HCT116 (cell line): ENCODE measurements around the gene GJC1. TPM values are rescaled to one million over a fixed set of nuclear protein-coding genes. Genes with fewer than 3 reads are reported as not detected.

Experiments used
- ATAC-seq: fragments of 200-7000 bp; cut with Tn5 transposase; 2 replicates; pipeline ENCODE4 v1.9.1; 2020; ENCODE audit warnings: mild to moderate bottlenecking, moderate library complexity
- BruUV-seq: library from RNA; stranded (reverse); fragments of 400-500 nt; replicated peaks from 2 replicates; lab custom pipeline; 2021; lab: Mats Ljungman, UMichigan
- CTCF ChIA-PET: fragments of 300-600 bp; sonication (Branson Sonifier 250); formaldehyde crosslinking; loops from one replicate; lab custom pipeline; 2021; ENCODE audit warnings: antibody characterized with exemption; lab: Charles Lee
- POLR2A ChIA-PET: fragments of 300-600, 350-600 bp; sonication (Branson Sonifier 250); formaldehyde crosslinking; loops from one replicate; lab custom pipeline; 2021; ENCODE audit warnings: antibody characterized with exemption; lab: Charles Lee
- RAD21 ChIA-PET, 2 experiments: fragments of 300-600 bp; sonication (Branson Sonifier 250); formaldehyde crosslinking; loops; one replicate each; lab custom pipeline; 2023; ENCODE audit warnings: low total read pairs in 2 of 2; ENCODE audit not compliant: uncharacterized antibody in 2 of 2, unreplicated experiment in 2 of 2, low non-redundant PET in 1 of 2; lab: Charles Lee
- DNase-seq: peaks from one replicate; pipeline ENCODE4 v3.0.0-alpha.2; 2010; ENCODE audit warnings: low read depth, low spot score
- H2AFZ ChIP-seq: fragments of 200-600 bp; shearing (Covaris generic), sonication (generic); 2 replicates; pipeline ENCODE4 v1.6.1; 2017; ENCODE audit warnings: low read depth, mixed run types, mixed read lengths, antibody characterized with exemption, low read length; ENCODE audit not compliant: poor library complexity, severe bottlenecking
- H3K27ac ChIP-seq: 2 replicates; pipeline ENCODE4 v1.5.1; 2012; ENCODE audit warnings: low read depth, low read length
- H3K27me3 ChIP-seq: fragments of 200-600 bp; sonication (generic); 2 replicates; pipeline ENCODE4 v1.6.1; 2016; ENCODE audit warnings: mixed run types, low read length, mixed read lengths; ENCODE audit not compliant: insufficient read depth
- H3K36me3 ChIP-seq, 2 experiments: fragments of 200-500 bp in 1 of 2; fragments of 200-600 bp in 1 of 2; sonication (Bioruptor generic) in 1 of 2; sonication (generic) in 1 of 2; 2 replicates each; pipeline versions ENCODE4 v1.5.1 to v1.6.1; 2014 to 2016; ENCODE audit warnings: low read length in 2 of 2, inconsistent platforms in 1 of 2, mixed read lengths in 1 of 2, mixed run types in 1 of 2; ENCODE audit not compliant: insufficient read depth in 2 of 2, control insufficient read depth in 1 of 2
- H3K4me1 ChIP-seq, 2 experiments: fragments of 200-600 bp in 1 of 2; sonication (generic) in 1 of 2; 2 replicates each; pipeline versions ENCODE4 v1.5.1 to v1.6.1; 2012 to 2017; ENCODE audit warnings: low read length in 2 of 2, inconsistent platforms in 1 of 2, mild to moderate bottlenecking in 1 of 2, mixed read lengths in 1 of 2, mixed run types in 1 of 2, moderate library complexity in 1 of 2; ENCODE audit not compliant: insufficient read depth in 2 of 2, control insufficient read depth in 1 of 2
- H3K4me2 ChIP-seq: fragments of 200-600 bp; sonication (generic); 2 replicates; pipeline ENCODE4 v1.6.1; 2017; ENCODE audit warnings: mixed run types, low read length, mixed read lengths
- H3K4me3 ChIP-seq, 2 experiments: fragments of 200-600 bp in 1 of 2; sonication (generic) in 1 of 2; replicated peaks in 1 of 2; 2 replicates each; pipeline ENCODE4 v1.5.1; 2011 to 2016; ENCODE audit warnings: low read length in 2 of 2, control low read depth in 1 of 2, low read depth in 1 of 2, mild to moderate bottlenecking in 1 of 2, mixed read lengths in 1 of 2, mixed run types in 1 of 2
- H3K79me2 ChIP-seq: fragments of 200-600 bp; sonication (generic); 2 replicates; pipeline ENCODE4 v1.6.1; 2017; ENCODE audit warnings: mild to moderate bottlenecking, mixed run types, low read length, moderate library complexity, mixed read lengths; ENCODE audit not compliant: insufficient read depth
- H3K9ac ChIP-seq: fragments of 200-600 bp; sonication (generic); 2 replicates; pipeline ENCODE4 v1.6.1; 2016; ENCODE audit warnings: low read length, mixed read lengths
- H3K9me2 ChIP-seq: fragments of 200-600 bp; sonication (generic), shearing (Covaris generic); 2 replicates; pipeline ENCODE4 v1.6.1; 2017; ENCODE audit warnings: mixed run types, mild to moderate bottlenecking, moderate library complexity; ENCODE audit not compliant: insufficient read depth
- H3K9me3 ChIP-seq, 2 experiments: fragments of 200-500 bp in 1 of 2; fragments of 200-600 bp in 1 of 2; sonication (Bioruptor generic) in 1 of 2; sonication (generic) in 1 of 2; 2 replicates each; pipeline ENCODE4 v1.6.1; 2014 to 2017; ENCODE audit warnings: low read length in 2 of 2, mixed read lengths in 2 of 2, inconsistent platforms in 1 of 2, low read depth in 1 of 2, mild to moderate bottlenecking in 1 of 2, mixed run types in 1 of 2, moderate library complexity in 1 of 2; ENCODE audit not compliant: control insufficient read depth in 1 of 2, insufficient read depth in 1 of 2
- H4K20me1 ChIP-seq: fragments of 200-600 bp; sonication (generic), shearing (Covaris generic); 2 replicates; pipeline ENCODE4 v1.6.1; 2017; ENCODE audit warnings: mixed run types, mild to moderate bottlenecking, moderate library complexity; ENCODE audit not compliant: insufficient read depth
- CEBPB ChIP-seq: IDR thresholded peaks from 2 replicates; pipeline ENCODE4 v1.6.1; 2012; ENCODE audit warnings: low read depth
- EZH2phosphoT487 ChIP-seq: fragments of 200-600 bp; IDR thresholded peaks from 2 replicates; pipeline ENCODE4 v1.6.1; 2018; ENCODE audit warnings: antibody characterized with exemption, borderline replicate concordance
- JUND ChIP-seq: IDR thresholded peaks from 2 replicates; pipeline ENCODE4 v1.6.1; 2012
- RAD21 ChIP-seq: IDR thresholded peaks from 2 replicates; pipeline ENCODE4 v1.6.1; 2012; ENCODE audit warnings: low read depth, mild to moderate bottlenecking
- SIN3A ChIP-seq: IDR thresholded peaks from 2 replicates; pipeline ENCODE4 v1.6.1; 2012; ENCODE audit warnings: low read depth
- SP1 ChIP-seq: IDR thresholded peaks from 2 replicates; pipeline ENCODE4 v1.6.1; 2012; ENCODE audit warnings: low read depth
- TCF7L2 ChIP-seq: IDR thresholded peaks from 2 replicates; pipeline ENCODE4 v1.7.0; 2011; ENCODE audit warnings: borderline replicate concordance, inconsistent platforms; ENCODE audit not compliant: insufficient read depth, insufficient read length; ENCODE audit errors: extremely low read depth
- ZFX ChIP-seq: fragments of 450-650 bp; IDR thresholded peaks from 2 replicates; pipeline ENCODE4 v1.6.1; 2017
- intact Hi-C: fragments of 100-400 bp; cut with micrococcal nuclease; formaldehyde crosslinking; loops from 2 replicates; pipeline ENCODE4 v1.10.0; 2022
- total RNA-seq: library from RNA; stranded (reverse); gene quantifications from one replicate; pipeline ENCODE4 v1.2.1, GENCODE V29; 2021; ENCODE audit not compliant: unreplicated experiment
- TF ChIP-seq, protein P1 (sequence below): IDR thresholded peaks from 2 replicates; pipeline ENCODE4 v1.6.1; 2012

Gene GJC1
- total RNA-seq, 1 experiment from 2014 or later, result 62.4 TPM

DNA sequence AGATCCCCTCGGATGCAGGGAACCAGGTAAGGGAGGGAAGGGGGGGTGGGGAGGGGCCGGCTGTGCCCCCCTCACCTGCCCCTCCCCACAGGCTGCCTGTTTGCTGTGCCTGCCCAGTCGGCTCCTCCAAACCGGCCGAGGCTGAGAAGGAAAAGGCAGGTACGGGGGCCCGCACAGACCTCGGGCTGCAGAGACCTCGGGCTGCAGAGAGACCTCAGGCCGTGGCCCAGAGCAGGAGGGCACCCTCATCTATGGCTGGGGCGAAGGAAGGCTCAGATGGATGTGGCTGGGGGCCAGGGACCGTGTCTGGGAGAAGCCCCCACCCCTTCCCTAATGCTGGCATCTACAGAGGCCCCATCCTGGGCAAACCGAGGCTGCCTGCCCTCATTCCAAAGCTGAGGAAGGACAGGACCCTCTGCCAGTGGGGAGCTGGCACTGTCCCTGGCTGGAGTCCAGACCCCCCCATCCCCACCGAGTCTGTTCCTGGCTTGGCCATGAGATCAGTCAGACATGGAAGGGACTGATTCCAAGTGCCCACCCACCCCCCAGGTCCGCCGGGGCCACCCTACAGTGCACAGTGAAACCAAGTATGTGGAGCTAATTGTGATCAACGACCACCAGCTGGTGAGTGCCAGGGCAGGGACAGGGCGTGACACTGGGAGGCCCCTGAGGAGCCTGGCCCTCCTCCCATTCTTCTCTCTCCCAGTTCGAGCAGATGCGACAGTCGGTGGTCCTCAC lies 57.6 kb downstream of the GJC1 start:
- ATAC-seq (no peak), DNase-seq (no peak)
- ChIA-PET CTCF (interaction anchor here (2.3 kb wide), 1 partner anchor 93 kb away, joined by 5 read pairs; no protein-coding TSS in a partner anchor), RAD21 (no interaction called here), POLR2A (no interaction called here)
- no peak overlapping the region for H3K4me2 ChIP-seq
- H3K9me2 ChIP-seq, result no peaks in the 10 kb centered on the region
- H3K27ac ChIP-seq, result no peak overlapping the region
- H3K4me1 ChIP-seq, result peaks cover 0 to 17% of the 10 kb centered on the region in 2 experiments; a peak in 3 of 4 replicates
- H3K79me2 ChIP-seq, result no peaks in the 10 kb centered on the region
- no peaks in the 10 kb centered on the region for H3K36me3 ChIP-seq
- no TSS peak for BruUV-seq
- H4K20me1 ChIP-seq, result no peaks in the 10 kb centered on the region
- no peaks in the 10 kb centered on the region for H3K27me3 ChIP-seq
- no peak overlapping the region for H2AFZ ChIP-seq
- no peak overlapping the region for H3K4me3 ChIP-seq
- TF ChIP-seq, protein P1, sequence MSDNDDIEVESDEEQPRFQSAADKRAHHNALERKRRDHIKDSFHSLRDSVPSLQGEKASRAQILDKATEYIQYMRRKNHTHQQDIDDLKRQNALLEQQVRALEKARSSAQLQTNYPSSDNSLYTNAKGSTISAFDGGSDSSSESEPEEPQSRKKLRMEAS, result no peak
- TF ChIP-seq EZH2phosphoT487 (no peak), JUND (no peak), TCF7L2 (no peak), SIN3A (no peak), CEBPB (no peak), ZFX (no peak), RAD21 (no peak), SP1 (no peak)
- H3K9ac ChIP-seq, result no peak overlapping the region
- no peaks in the 10 kb centered on the region for H3K9me3 ChIP-seq
- intact Hi-C loops, result loop anchor here (10.0 kb wide), 2 partner anchors 322 to 362 kb away; partner anchors contain the start of genes ACBD4 and PLCD3
